Head of caudate nucleus (tissue), 42 donors: ENCODE measurements around the gene LRP1B.
A peak's percentile ranks its signal among the peaks of the same experiment; 100 is the strongest.

ENCODE experiments used
- DNase-seq, 42 donors: peaks; one replicate each; pipeline versions ENCODE4 v3.0.0 to v3.0.0-alpha.2; 2020 to 2021; ENCODE audit warnings: mixed read lengths in 7 of 42
- intact Hi-C: fragments of 100-400 bp; cut with DNase I; formaldehyde crosslinking; loops from one replicate; pipeline ENCODE4 v1.15.0; 2022

Gene LRP1B

DNA sequence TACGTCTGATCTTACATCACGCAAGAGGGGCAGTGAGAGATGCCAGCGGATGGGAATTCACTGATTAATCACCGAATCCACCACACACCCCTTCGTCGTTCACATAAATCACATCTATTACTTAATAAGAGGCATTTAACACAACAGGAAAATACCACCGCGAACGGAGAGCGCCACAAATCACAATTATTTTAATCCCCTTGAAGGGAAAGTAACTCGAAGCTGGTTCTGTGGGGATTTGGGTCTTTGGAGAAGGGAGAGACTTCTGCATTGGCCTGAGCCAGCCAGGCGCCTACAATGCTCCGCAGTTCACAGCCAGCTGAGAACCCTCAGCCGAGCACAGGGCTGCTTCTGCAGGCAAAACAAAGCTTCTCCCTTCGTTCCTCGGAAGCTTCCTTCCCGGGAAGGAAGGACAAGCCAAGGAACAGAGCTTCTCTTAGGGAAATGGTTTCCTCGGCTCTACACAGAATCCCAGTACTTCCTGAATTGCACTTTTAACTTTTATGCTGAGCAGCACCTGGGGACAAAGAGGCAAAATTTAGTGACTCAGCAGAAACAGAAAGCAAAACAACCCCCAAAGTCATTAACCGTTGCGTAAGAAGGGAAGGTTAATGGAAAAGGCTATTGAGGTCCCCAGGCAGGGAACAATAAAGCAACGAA lies at the start of gene LRP1B:
Gene LRP1B (minus strand): TSS at position 7 of the 660 bp plus-strand sequence. CDS start 287 bp downstream, outside the sequence.
- intact Hi-C loops = loop anchor here (2.0 kb wide), 1 partner anchor 176 kb away; no protein-coding TSS in a partner anchor
- DNase-seq = peak; percentile 13 to 80 (median 56)

- intact Hi-C loops = no loop called here
- no peak for DNase-seq
Measured at GRCh38 chr2:142179686-142180085, 48.9 kb upstream of the LRP1B start.

GRCh38 chr2:142178604-142179003 lies 47.8 kb upstream of the LRP1B start:
- no peak for DNase-seq
- intact Hi-C loops = no loop called here

DNA sequence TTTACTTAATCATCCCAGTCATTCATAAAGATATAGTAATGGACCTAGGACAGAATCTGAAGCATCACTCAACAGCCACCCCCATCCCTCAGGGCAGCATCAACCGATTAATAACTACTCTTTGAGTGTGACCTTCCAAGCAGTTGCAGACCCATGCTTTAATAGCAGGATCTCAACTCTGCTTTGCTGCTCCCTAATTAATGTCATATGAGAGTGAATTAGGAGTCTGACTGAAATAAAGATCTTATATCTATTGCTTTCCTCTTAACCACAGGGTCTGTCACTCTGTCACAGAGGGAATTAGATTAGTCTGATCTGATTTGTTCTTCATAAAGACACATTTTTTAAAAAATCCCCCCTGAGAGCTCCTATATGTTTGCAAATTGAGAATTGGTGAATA lies 46.1 kb upstream of the LRP1B start:
- intact Hi-C loops = no loop called here
- DNase-seq = no peak

GRCh38 chr2:142175813-142176338 lies 45.1 kb upstream of the LRP1B start:
- DNase-seq = no peak
- intact Hi-C loops = no loop called here

DNA sequence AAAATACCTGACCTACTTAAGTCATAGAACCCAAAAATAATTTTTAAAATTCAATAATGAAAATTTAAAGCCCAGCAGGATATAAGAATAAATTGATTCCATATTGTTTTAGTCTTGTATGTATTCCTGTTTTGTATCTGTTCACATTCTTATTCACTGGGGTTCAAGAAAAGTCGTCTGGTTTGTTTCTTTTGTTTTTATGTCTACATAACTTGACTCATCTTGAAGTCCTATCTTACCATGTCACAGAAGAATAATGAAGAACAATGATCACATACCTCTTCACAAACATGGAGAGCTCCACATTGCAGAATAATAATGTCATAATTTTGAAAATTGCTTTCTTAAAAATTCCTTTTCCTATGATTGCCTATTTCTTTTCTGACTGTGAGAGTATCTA lies 43.4 kb upstream of the LRP1B start:
- no peak for DNase-seq
- intact Hi-C loops = no loop called here

- no peak for DNase-seq
- intact Hi-C loops = no loop called here
Measured at GRCh38 chr2:142170847-142171246, 40.0 kb upstream of the LRP1B start.

DNA sequence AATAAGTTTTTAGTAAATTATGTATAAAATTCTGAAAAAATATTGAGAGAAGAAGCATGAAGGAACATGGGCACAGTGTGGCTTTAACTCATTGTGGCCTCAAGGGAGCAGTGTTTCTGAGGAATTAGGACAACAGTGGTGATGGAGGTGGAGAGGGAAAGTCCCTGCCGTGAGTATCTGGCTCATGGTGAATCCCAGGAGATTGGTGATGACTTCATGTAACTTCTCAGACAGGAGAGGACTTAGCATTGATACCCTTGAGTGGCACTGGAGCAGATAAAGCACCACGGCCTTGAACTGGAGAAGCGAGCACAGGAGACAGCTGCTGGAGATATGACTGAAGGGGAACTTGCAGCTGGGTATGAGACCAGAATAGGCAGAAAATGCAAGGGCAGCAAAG lies 35.0 kb upstream of the LRP1B start:
- peak in 6 of 42 donors; percentile 3 to 17 (median 8) for DNase-seq
- intact Hi-C loops = no loop called here

DNA sequence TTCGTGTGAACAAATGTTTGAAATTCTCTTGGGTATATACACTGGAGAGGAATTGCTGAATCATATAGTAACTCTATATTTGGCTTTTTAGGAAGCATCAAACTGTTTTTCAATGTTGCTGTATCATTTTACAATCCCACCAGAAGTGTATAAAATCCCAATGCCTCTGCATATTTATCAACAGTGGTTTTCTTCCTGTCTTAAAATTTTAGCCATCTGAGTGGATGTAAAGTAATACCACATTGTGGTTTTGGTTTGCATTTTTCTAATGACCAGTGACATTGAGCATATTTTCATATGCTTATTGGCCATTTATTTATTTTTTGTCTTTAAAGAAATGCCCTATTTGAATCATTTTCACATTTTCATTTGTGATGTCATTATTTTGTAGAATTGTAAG lies 22.8 kb upstream of the LRP1B start:
- intact Hi-C loops = no loop called here

GRCh38 chr2:142150453-142150852 lies 19.6 kb upstream of the LRP1B start:
- intact Hi-C loops = no loop called here

More for the DNA sequence above, 22.8 kb upstream of the LRP1B start:
- no peak for DNase-seq

DNA sequence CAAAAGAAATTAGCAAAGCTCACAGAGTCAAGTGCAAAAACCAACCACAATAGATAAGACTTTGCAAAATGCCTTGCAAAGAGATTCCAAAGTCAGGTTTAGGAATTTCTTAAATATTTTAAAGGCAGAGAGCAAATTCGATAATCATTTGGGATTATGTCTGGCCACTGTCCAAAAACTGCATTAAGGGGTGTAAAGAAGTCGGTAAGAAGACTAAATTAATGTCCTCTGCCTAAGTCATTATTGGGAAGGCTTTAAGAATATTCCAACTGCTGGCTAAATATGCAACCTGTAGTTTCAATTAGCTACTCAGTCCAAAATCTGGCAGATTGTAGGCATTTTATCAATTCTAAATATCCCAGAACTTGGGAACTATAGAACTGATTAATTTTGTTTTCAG lies 13.7 kb upstream of the LRP1B start:
- intact Hi-C loops = no loop called here
- no peak for DNase-seq

More at GRCh38 chr2:142150453-142150852, 19.6 kb upstream of the LRP1B start:
- no peak for DNase-seq

GRCh38 chr2:142142595-142142994 lies 11.8 kb upstream of the LRP1B start:
- intact Hi-C loops = no loop called here
- DNase-seq = no peak

DNA sequence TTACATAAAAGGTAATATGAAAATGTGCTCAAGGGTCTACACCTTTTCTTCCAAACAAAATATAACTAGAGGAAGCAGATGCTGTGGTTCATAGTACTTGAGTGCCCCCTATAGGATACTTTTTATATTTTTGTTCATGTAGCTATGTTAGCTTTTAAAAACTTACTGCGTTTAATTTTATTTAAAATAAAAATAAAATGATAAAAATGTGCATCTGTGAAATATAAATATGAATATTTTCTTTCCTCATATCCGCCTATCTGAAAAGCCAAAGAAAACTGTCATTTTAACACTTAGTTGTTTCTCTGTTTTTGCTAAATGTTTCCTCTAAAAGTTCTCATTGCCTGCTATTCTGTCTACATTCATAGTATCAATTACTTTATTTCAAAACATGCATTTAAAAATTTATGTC lies 9.6 kb upstream of the LRP1B start:
- intact Hi-C loops = no loop called here
- DNase-seq = no peak

- no peak for DNase-seq
- intact Hi-C loops = no loop called here
Measured at GRCh38 chr2:142139384-142139783, 8.6 kb upstream of the LRP1B start.

- no peak for DNase-seq
- intact Hi-C loops = no loop called here
Measured at GRCh38 chr2:142136571-142136970, 5.8 kb upstream of the LRP1B start.

DNA sequence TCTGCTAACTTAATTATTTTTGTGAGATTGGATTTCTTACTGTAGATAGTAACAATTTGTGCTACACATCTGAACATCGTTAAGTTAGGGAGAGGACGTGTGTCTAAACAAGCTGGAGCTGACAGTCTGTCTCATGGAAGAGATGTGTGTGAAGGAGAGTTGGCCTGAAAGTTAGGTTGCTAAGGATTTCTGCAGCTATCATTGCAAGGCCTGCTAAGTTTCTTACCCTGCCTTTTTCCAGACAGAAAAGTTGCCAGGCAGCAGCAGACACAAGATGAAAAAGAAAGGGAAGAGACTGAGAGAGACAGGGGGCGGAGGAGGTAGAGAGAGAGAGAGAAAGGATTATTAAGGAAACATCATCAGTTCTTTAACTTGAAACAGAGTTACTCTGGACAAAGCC lies 4.1 kb upstream of the LRP1B start:
- intact Hi-C loops = no loop called here
- no peak for DNase-seq

DNA sequence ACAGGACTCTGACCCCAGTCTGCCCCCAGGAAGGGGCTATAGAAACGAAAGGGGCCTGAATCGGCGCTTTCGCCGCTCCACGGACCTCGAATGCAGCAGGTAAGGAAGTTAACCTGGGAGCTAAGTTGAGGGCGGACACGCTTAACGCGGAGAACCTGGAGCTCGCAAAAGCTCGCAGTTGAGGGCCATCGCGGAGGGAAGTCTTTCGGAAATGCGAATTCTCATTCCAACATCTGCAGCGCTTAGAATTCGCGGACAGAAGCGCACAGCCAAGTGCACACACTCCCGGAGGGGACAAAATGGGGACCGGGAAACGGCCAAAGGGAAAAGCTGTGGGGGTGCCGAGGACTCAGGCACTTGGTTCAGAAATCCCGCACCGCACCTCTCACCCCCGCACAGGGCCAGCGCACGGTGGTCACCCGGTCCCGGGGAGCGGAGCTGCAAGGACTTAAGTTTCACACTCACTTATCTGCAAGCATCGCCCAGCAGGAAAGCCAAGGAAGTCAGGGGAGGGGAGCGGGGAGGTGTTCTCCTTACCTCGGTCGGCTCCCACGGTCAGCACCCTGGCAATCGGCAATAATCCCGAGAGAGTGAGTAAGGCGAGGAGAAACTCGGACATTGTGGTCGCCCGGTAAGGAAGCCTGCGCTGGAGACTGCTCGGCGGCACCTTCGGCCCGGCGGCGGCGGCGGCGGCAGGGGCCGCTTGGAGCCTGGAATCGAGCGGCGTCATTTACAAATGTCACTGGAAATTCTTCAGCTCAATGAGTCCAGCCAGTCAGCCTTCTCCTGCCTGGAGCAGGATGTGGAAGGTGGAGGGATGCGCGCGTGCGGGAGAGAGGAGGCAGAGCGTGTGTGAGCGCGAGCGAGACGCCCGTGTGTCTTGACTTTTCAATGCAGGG lies 456 bp downstream of the LRP1B start:
- DNase-seq = peak; percentile 38 to 88 (median 73)
- intact Hi-C loops = loop anchor here (2.0 kb wide), 1 partner anchor 176 kb away; no protein-coding TSS in a partner anchor

DNA sequence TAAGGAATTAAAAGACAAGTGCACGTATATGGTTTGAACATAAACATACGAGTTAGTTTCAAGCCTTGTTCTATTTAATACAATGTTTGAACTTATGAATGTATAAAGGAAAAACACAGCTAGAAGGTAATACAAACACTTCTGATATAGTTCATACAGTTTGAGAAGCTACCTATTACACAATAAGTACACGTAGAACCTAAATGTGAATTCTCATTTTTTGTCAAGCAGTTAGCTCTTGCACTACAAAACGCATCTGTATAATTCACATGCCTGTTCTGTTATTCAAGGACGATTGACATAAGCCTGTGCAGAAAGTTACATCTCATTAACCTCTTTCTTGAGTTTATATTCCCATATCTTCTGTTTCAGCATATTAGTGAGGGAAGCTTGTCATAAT lies 2.7 kb downstream of the LRP1B start:
- intact Hi-C loops = no loop called here
- no peak for DNase-seq

GRCh38 chr2:142127248-142127647 lies 3.6 kb downstream of the LRP1B start:
- intact Hi-C loops = no loop called here
- no peak for DNase-seq

DNA sequence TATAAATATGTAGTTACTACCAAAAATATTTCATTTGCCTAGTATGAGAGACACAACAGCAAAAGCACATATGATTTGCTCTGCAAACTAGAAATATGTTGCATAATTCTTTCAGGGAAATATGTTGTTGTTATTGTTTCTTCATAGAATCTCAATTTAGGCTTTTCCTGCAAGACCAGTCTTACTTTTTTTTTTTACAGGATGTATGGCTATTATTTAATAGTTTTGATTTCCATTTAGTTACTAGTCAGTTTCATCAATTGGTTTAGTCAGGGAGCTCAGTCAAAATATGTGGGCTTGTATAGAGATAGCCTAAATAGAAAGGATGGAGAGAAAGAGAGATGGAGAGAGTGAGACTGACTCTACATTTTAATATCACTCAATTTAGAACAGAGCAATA lies 6.1 kb downstream of the LRP1B start:
- intact Hi-C loops = no loop called here
- no peak for DNase-seq
